ENCODE data around the gene RGS7BP. TPM values are rescaled to one million over a fixed set of nuclear protein-coding genes. Genes with fewer than 3 reads are reported as not detected.

The RGS7BP gene
- total and polyA plus RNA-seq, 2 experiments from 2014 or later = 0.11 TPM; not detected in 1

GRCh38 chr5:64526734-64527439 lies 21.1 kb downstream of the RGS7BP start:
- no peak overlapping the region for H2AFZ ChIP-seq
- 6 to 9% methylated on average over 3 of the region's 3 CpGs for WGBS, 2 experiments (ENCODE audit: low coverage in 1 of 2, low lambda C conversion rate in 2 of 2, missing lambda C conversion rate in 2 of 2)
- H3K27me3 ChIP-seq (replicated peaks; ENCODE audit: insufficient read depth) = no peaks in the 10 kb centered on the region
- no peak overlapping the region for H3K27ac ChIP-seq
- no peaks in the 10 kb centered on the region for H3K9me3 ChIP-seq (ENCODE audit: low read depth)
- H3K9me2 ChIP-seq (ENCODE audit: insufficient read depth) = no peaks in the 10 kb centered on the region
- H3K9ac ChIP-seq = no peak overlapping the region
- no peaks in the 10 kb centered on the region for H3K36me3 ChIP-seq (ENCODE audit: low read depth)
- H3F3A ChIP-seq (ENCODE audit: insufficient read depth) = no peaks in the 10 kb centered on the region
- H3K4me3 ChIP-seq = no peak overlapping the region
- TF ChIP-seq EZH2 (IDR thresholded peaks at IDR 0.05; ENCODE audit: insufficient read depth, poor library complexity, severe bottlenecking) (no peak), EZH2phosphoT487 (IDR thresholded peaks at IDR 0.05; ENCODE audit: insufficient read depth, low read depth) (no peak)
- in situ Hi-C loops (cut with MboI) = no loop called here
- H3K4me2 ChIP-seq (ENCODE audit: unreplicated experiment) = no peak overlapping the region
- no peak for DNase-seq
- no peaks in the 10 kb centered on the region for H4K20me1 ChIP-seq (ENCODE audit: insufficient read depth)
- no peaks in the 10 kb centered on the region for H3K79me2 ChIP-seq (ENCODE audit: insufficient read depth)
- no peaks in the 10 kb centered on the region for H3K4me1 ChIP-seq (ENCODE audit: insufficient read depth)

GRCh38 chr5:64530076-64530475 lies 24.3 kb downstream of the RGS7BP start:
- 3% methylated on average over 3 of the region's 3 CpGs for WGBS, 2 experiments (ENCODE audit: low coverage in 1 of 2, low lambda C conversion rate in 2 of 2, missing lambda C conversion rate in 2 of 2)
- in situ Hi-C loops (cut with MboI) = no loop called here

GRCh38 chr5:64532212-64532611 lies 26.4 kb downstream of the RGS7BP start:
- H3K9me3 ChIP-seq (ENCODE audit: low read depth) = no peaks in the 10 kb centered on the region
- no peaks in the 10 kb centered on the region for H3K9me2 ChIP-seq (ENCODE audit: insufficient read depth)
- H2AFZ ChIP-seq = no peak overlapping the region
- 12 to 23% methylated on average over 2 of the region's 2 CpGs for WGBS, 2 experiments (ENCODE audit: low coverage in 1 of 2, low lambda C conversion rate in 2 of 2, missing lambda C conversion rate in 2 of 2)
- DNase-seq = no peak
- no peak overlapping the region for H3K4me2 ChIP-seq (ENCODE audit: unreplicated experiment)
- H4K20me1 ChIP-seq (ENCODE audit: insufficient read depth) = no peaks in the 10 kb centered on the region
- no peak overlapping the region for H3K4me3 ChIP-seq
- no peaks in the 10 kb centered on the region for H3K36me3 ChIP-seq (ENCODE audit: low read depth)
- no peaks in the 10 kb centered on the region for H3F3A ChIP-seq (ENCODE audit: insufficient read depth)
- in situ Hi-C loops (cut with MboI) = no loop called here
- H3K9ac ChIP-seq = no peak overlapping the region
- no peak overlapping the region for H3K27ac ChIP-seq
- no peaks in the 10 kb centered on the region; the same call in 1 of the 2 replicates for H3K27me3 ChIP-seq (replicated peaks; ENCODE audit: insufficient read depth)
- no peaks in the 10 kb centered on the region for H3K79me2 ChIP-seq (ENCODE audit: insufficient read depth)
- no peak for TF ChIP-seq EZH2 (IDR thresholded peaks at IDR 0.05; ENCODE audit: insufficient read depth, poor library complexity, severe bottlenecking)
- TF ChIP-seq EZH2phosphoT487 (IDR thresholded peaks at IDR 0.05; ENCODE audit: insufficient read depth, low read depth) = no peak
- H3K4me1 ChIP-seq (ENCODE audit: insufficient read depth) = no peaks in the 10 kb centered on the region

More at GRCh38 chr5:64530076-64530475, 24.3 kb downstream of the RGS7BP start:
- Histone ChIP-seq H3K27ac (no peak overlapping the region), H3K4me1 (ENCODE audit: insufficient read depth) (no peaks in the 10 kb centered on the region), H3K9me3 (ENCODE audit: low read depth) (no peaks in the 10 kb centered on the region), H3K36me3 (ENCODE audit: low read depth) (no peaks in the 10 kb centered on the region), H3K4me3 (no peak overlapping the region), H3K79me2 (ENCODE audit: insufficient read depth) (no peaks in the 10 kb centered on the region), H3K9me2 (ENCODE audit: insufficient read depth) (no peaks in the 10 kb centered on the region), H2AFZ (no peak overlapping the region), H3K4me2 (ENCODE audit: unreplicated experiment) (no peak overlapping the region), H4K20me1 (ENCODE audit: insufficient read depth) (no peaks in the 10 kb centered on the region), H3K27me3 (replicated peaks; ENCODE audit: insufficient read depth) (no peaks in the 10 kb centered on the region), H3F3A (ENCODE audit: insufficient read depth) (no peaks in the 10 kb centered on the region), H3K9ac (no peak overlapping the region)
- DNase-seq = no peak
- no peak for TF ChIP-seq EZH2phosphoT487 (IDR thresholded peaks at IDR 0.05; ENCODE audit: insufficient read depth, low read depth)
- no peak for TF ChIP-seq EZH2 (IDR thresholded peaks at IDR 0.05; ENCODE audit: insufficient read depth, poor library complexity, severe bottlenecking)

GRCh38 chr5:64532657-64533056 lies 26.8 kb downstream of the RGS7BP start:
- in situ Hi-C loops (cut with MboI) = no loop called here
- no peak overlapping the region for H3K27ac ChIP-seq
- DNase-seq = no peak
- H3K4me2 ChIP-seq (ENCODE audit: unreplicated experiment) = no peak overlapping the region
- H2AFZ ChIP-seq = no peak overlapping the region
- no peaks in the 10 kb centered on the region for H3K4me1 ChIP-seq (ENCODE audit: insufficient read depth)
- no peaks in the 10 kb centered on the region for H3K9me2 ChIP-seq (ENCODE audit: insufficient read depth)
- H4K20me1 ChIP-seq (ENCODE audit: insufficient read depth) = no peaks in the 10 kb centered on the region
- no peaks in the 10 kb centered on the region; the same call in 1 of the 2 replicates for H3K27me3 ChIP-seq (replicated peaks; ENCODE audit: insufficient read depth)
- WGBS, 2 experiments (ENCODE audit: low coverage in 1 of 2, low lambda C conversion rate in 2 of 2, missing lambda C conversion rate in 2 of 2) = 13 to 16% methylated on average over 2 of the region's 2 CpGs
- H3K9ac ChIP-seq = no peak overlapping the region
- no peaks in the 10 kb centered on the region for H3K9me3 ChIP-seq (ENCODE audit: low read depth)
- no peak for TF ChIP-seq EZH2phosphoT487 (IDR thresholded peaks at IDR 0.05; ENCODE audit: insufficient read depth, low read depth)
- no peak for TF ChIP-seq EZH2 (IDR thresholded peaks at IDR 0.05; ENCODE audit: insufficient read depth, poor library complexity, severe bottlenecking)
- H3F3A ChIP-seq (ENCODE audit: insufficient read depth) = no peaks in the 10 kb centered on the region
- no peak overlapping the region for H3K4me3 ChIP-seq
- H3K79me2 ChIP-seq (ENCODE audit: insufficient read depth) = no peaks in the 10 kb centered on the region
- H3K36me3 ChIP-seq (ENCODE audit: low read depth) = no peaks in the 10 kb centered on the region
